Sigmoid colon (tissue), 3 donors: Measurements from ENCODE around the gene NDUFB6.

ENCODE experiments used
- POLR2A ChIP-seq, 2 donors: fragments of 450-650 bp; IDR thresholded peaks; one replicate each; pipeline ENCODE4 v1.6.1; 2016; ENCODE audit warnings: antibody characterized with exemption in 2 of 2, mild to moderate bottlenecking in 2 of 2, moderate library complexity in 2 of 2
- TF ChIP-seq, protein P1 (sequence below), 4 experiments: fragments of 450-650 bp in 3 of 4; fragments of 200-600 bp in 1 of 4; IDR thresholded peaks; one replicate each; pipeline ENCODE4 v1.5.1; 2016 to 2019; ENCODE audit warnings: antibody characterized with exemption in 4 of 4, mild to moderate bottlenecking in 3 of 4, moderate library complexity in 2 of 4

DNA sequence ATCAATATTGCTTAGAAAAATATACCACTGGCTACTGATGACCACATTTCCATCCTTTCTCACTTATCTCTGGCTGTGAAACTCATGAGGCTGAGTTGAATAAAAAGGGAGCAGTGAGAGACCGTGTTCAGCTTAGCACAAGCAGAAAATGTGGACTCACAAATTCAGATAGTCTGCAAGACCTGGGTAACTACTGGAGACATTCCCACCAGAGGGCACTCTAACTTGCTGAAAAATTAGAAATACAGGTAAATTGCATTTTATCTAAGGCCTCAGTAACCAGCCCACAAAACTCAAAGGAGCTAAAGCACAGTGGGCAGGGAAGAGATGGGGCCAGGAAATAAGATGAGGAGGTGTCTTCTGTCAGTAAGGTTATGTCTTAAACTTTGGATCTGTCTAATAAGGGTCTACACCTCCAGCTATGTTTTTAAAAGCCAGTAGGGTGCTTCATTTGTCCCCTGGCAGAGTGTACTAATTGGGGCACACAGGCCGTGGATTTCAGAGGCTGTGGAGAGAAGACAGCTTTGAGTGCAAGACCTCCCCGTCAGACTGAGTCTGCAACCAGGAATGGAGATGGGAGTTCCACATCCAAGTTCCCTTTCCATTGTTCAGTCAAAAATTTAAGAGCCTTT lies 8.7 kb upstream of the NDUFB6 start:
- TF ChIP-seq, protein P1, sequence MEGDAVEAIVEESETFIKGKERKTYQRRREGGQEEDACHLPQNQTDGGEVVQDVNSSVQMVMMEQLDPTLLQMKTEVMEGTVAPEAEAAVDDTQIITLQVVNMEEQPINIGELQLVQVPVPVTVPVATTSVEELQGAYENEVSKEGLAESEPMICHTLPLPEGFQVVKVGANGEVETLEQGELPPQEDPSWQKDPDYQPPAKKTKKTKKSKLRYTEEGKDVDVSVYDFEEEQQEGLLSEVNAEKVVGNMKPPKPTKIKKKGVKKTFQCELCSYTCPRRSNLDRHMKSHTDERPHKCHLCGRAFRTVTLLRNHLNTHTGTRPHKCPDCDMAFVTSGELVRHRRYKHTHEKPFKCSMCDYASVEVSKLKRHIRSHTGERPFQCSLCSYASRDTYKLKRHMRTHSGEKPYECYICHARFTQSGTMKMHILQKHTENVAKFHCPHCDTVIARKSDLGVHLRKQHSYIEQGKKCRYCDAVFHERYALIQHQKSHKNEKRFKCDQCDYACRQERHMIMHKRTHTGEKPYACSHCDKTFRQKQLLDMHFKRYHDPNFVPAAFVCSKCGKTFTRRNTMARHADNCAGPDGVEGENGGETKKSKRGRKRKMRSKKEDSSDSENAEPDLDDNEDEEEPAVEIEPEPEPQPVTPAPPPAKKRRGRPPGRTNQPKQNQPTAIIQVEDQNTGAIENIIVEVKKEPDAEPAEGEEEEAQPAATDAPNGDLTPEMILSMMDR (IDR thresholded peaks at IDR 0.05): peak in 1 of 4 experiments; percentile 28
- TF ChIP-seq POLR2A (IDR thresholded peaks at IDR 0.05): no peak
